Chondrocyte (in vitro differentiated cells): ENCODE data around the gene TLK1. TPM values are rescaled to one million over a fixed set of nuclear protein-coding genes. Genes with fewer than 3 reads are reported as not detected.

ENCODE experiments used
- DNase-seq: peaks from one replicate; pipeline ENCODE4 v3.0.0; 2021; ENCODE audit warnings: mixed read lengths, low spot score
- H3K27ac Mint-ChIP-seq: one replicate; pipeline ENCODE4 v1.8.0; 2021; ENCODE audit warnings: mild to moderate bottlenecking, moderate library complexity, mixed read lengths; ENCODE audit not compliant: unreplicated experiment
- H3K27me3 Mint-ChIP-seq: 2 replicates; pipeline ENCODE4 v1.8.0; 2021; ENCODE audit warnings: low read depth, mixed read lengths
- H3K36me3 Mint-ChIP-seq: 2 replicates; pipeline ENCODE4 v1.8.0; 2021; ENCODE audit warnings: low read depth, mixed read lengths
- H3K4me1 Mint-ChIP-seq: 2 replicates; pipeline ENCODE4 v1.8.0; 2021; ENCODE audit warnings: low read depth, mild to moderate bottlenecking, mixed read lengths
- H3K4me3 Mint-ChIP-seq: one replicate; pipeline ENCODE4 v1.8.0; 2021; ENCODE audit warnings: mild to moderate bottlenecking, moderate library complexity, mixed read lengths; ENCODE audit not compliant: unreplicated experiment
- H3K9me3 Mint-ChIP-seq: 2 replicates; pipeline ENCODE4 v1.8.0; 2021; ENCODE audit warnings: low read depth, mixed read lengths
- total RNA-seq: library from RNA; stranded (reverse); gene quantifications from 3 replicates; pipeline ENCODE4 v1.2.1, GENCODE V29; 2021
- TF ChIP-seq, protein P1 (sequence below): fragments of 200-600 bp; sonication (generic); IDR thresholded peaks from 2 replicates; pipeline ENCODE4 v1.5.0; 2021; ENCODE audit warnings: antibody characterized with exemption, mild to moderate bottlenecking, moderate library complexity

Gene TLK1
- total RNA-seq, 1 donor from 2014 or later: 64.1 TPM

GRCh38 chr2:171049691-171050090 lies 111.0 kb downstream of the TLK1 start:
- H3K4me3 Mint-ChIP-seq: no peak overlapping the region
- no peak overlapping the region for H3K27ac Mint-ChIP-seq
- DNase-seq: no peak
- no peaks in the 10 kb centered on the region for H3K27me3 Mint-ChIP-seq
- TF ChIP-seq, protein P1, sequence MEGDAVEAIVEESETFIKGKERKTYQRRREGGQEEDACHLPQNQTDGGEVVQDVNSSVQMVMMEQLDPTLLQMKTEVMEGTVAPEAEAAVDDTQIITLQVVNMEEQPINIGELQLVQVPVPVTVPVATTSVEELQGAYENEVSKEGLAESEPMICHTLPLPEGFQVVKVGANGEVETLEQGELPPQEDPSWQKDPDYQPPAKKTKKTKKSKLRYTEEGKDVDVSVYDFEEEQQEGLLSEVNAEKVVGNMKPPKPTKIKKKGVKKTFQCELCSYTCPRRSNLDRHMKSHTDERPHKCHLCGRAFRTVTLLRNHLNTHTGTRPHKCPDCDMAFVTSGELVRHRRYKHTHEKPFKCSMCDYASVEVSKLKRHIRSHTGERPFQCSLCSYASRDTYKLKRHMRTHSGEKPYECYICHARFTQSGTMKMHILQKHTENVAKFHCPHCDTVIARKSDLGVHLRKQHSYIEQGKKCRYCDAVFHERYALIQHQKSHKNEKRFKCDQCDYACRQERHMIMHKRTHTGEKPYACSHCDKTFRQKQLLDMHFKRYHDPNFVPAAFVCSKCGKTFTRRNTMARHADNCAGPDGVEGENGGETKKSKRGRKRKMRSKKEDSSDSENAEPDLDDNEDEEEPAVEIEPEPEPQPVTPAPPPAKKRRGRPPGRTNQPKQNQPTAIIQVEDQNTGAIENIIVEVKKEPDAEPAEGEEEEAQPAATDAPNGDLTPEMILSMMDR: no peak
- no peaks in the 10 kb centered on the region for H3K9me3 Mint-ChIP-seq
- peaks cover 20% of the 10 kb centered on the region for H3K4me1 Mint-ChIP-seq
- H3K36me3 Mint-ChIP-seq: peaks cover 24% of the 10 kb centered on the region

DNA sequence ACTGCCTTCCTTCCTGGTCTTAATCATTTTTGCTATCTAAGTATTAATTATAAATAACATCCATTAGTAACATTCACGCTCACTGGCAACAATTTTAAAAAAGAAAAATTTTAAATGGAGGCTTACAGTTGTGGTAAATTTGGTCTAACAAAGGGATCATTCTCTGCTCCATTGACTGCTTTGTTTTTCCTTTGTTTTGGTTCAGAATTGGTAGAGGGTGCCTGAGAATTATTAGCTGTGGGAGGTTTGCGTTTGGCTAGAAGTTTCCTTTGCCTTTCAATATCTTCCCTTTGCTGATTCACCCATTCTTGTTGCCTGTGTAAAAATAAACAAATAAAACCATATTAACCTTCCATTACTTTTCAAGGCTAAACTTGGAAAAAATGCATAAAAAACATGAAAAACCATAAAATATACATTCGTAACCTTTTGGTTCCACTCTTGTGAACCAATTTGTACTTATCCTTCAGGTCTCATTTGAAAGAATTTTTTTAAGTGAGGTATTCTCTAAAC lies 114.6 kb downstream of the TLK1 start:
- TF ChIP-seq, protein P1: no peak
- no peaks in the 10 kb centered on the region for H3K9me3 Mint-ChIP-seq
- DNase-seq: no peak
- peaks cover 34% of the 10 kb centered on the region for H3K36me3 Mint-ChIP-seq
- peaks cover 5% of the 10 kb centered on the region for H3K4me1 Mint-ChIP-seq
- no peak overlapping the region for H3K27ac Mint-ChIP-seq
- H3K4me3 Mint-ChIP-seq: no peak overlapping the region
- H3K27me3 Mint-ChIP-seq: no peaks in the 10 kb centered on the region

DNA sequence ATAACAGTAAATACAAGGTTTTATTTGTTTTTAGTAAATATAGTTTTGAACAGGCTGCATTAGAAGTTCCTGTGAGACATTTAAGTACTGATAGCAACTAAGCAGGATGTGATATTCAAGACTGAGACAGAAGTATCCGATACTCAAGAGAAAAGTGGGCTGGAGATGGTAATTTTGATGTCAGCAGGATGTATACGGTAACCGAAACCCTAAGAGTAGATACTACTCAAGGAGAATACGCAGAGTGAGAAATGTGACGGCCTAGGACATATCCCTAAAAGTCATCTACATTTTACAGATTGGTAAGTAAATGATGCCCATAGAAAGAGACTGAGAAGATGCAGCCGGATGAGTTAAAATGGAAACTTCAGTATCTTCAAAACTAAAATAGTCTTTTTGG lies 116.3 kb downstream of the TLK1 start:
- H3K4me1 Mint-ChIP-seq: no peaks in the 10 kb centered on the region
- no peak for DNase-seq
- TF ChIP-seq, protein P1: no peak
- peak overlapping the region; percentile 37 for H3K27ac Mint-ChIP-seq
- H3K36me3 Mint-ChIP-seq: peaks cover 35% of the 10 kb centered on the region
- H3K4me3 Mint-ChIP-seq: no peak overlapping the region
- H3K9me3 Mint-ChIP-seq: no peaks in the 10 kb centered on the region
- H3K27me3 Mint-ChIP-seq: no peaks in the 10 kb centered on the region

GRCh38 chr2:171042253-171042969 lies 118.3 kb downstream of the TLK1 start:
- TF ChIP-seq, protein P1: no peak
- peaks cover 33% of the 10 kb centered on the region for H3K36me3 Mint-ChIP-seq
- no peak overlapping the region for H3K4me3 Mint-ChIP-seq
- no peak overlapping the region for H3K27ac Mint-ChIP-seq
- no peaks in the 10 kb centered on the region for H3K27me3 Mint-ChIP-seq
- no peaks in the 10 kb centered on the region for H3K4me1 Mint-ChIP-seq
- no peaks in the 10 kb centered on the region for H3K9me3 Mint-ChIP-seq
- no peak for DNase-seq

DNA sequence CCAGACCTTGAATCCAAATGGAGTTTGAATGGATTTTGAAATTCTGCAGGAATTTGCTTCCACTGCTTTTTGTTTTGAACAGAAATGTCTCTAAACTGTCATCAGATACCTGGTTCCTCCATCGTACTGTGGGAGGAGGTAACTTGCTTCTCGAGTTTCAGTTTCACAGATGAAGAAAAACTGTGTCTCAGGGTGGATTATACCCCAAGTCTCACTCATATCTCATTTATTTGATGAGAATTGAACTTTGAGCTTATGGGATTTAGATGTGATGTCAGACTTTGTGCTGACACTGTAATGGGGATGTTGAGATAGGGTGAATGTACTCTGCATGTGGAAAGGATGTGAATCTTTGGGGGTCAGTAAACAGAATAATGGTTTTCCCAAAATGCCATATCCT lies 124.2 kb downstream of the TLK1 start:
- no peak for DNase-seq
- H3K27me3 Mint-ChIP-seq: no peaks in the 10 kb centered on the region
- H3K9me3 Mint-ChIP-seq: no peaks in the 10 kb centered on the region

More for the DNA sequence above, 124.2 kb downstream of the TLK1 start:
- H3K4me3 Mint-ChIP-seq: no peak overlapping the region
- TF ChIP-seq, protein P1: no peak
- H3K36me3 Mint-ChIP-seq: peaks cover 34% of the 10 kb centered on the region
- H3K27ac Mint-ChIP-seq: no peak overlapping the region
- peaks cover 4% of the 10 kb centered on the region for H3K4me1 Mint-ChIP-seq
